ENCODE measurements around the gene TMEM140.

Gene TMEM140

DNA sequence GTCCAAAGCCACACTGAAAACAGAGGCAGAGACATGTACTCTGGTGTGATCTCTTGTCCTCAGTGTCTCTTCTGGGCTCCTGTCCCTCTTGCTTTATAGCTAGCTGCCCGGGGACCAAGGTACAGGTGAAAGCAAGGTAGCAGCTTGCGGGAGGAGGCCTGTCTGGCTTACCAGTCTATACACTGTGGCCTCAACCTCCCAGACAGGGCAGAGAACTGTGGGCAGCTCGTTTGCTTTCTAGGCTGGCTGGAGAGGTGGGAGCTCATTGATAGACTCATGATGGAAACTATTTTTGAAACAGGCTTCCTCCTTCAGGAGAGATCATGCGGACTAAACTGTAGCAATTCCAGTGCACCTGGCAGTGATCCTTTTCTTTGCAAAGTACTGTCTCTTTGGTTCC is 18.0 kb downstream of the TMEM140 start:
- TF ChIP-seq, protein P1, sequence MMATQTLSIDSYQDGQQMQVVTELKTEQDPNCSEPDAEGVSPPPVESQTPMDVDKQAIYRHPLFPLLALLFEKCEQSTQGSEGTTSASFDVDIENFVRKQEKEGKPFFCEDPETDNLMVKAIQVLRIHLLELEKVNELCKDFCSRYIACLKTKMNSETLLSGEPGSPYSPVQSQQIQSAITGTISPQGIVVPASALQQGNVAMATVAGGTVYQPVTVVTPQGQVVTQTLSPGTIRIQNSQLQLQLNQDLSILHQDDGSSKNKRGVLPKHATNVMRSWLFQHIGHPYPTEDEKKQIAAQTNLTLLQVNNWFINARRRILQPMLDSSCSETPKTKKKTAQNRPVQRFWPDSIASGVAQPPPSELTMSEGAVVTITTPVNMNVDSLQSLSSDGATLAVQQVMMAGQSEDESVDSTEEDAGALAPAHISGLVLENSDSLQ (IDR thresholded peaks at IDR 0.05) = no peak
- no peak for TF ChIP-seq LEF1 (IDR thresholded peaks at IDR 0.05; ENCODE audit: borderline replicate concordance)
- no peak for TF ChIP-seq ZNF384 (IDR thresholded peaks at IDR 0.05)
- TF ChIP-seq CTBP1 (IDR thresholded peaks at IDR 0.05; ENCODE audit: borderline replicate concordance) = no peak
- no peak for TF ChIP-seq SP1 (IDR thresholded peaks at IDR 0.05)
- no peak for TF ChIP-seq L3MBTL2 (conservative IDR thresholded peaks at IDR 0.05)
- no peak for TF ChIP-seq ARNT (IDR thresholded peaks at IDR 0.05)
- no peak for TF ChIP-seq FOXM1 (IDR thresholded peaks at IDR 0.05; ENCODE audit: borderline replicate concordance)
- no peak for TF ChIP-seq TARDBP (IDR thresholded peaks at IDR 0.05)
- no peak for TF ChIP-seq BHLHE40 (IDR thresholded peaks at IDR 0.05; ENCODE audit: borderline replicate concordance)
- no peak for TF ChIP-seq NFRKB (IDR thresholded peaks at IDR 0.05)
- no peak for DNase-seq (ENCODE audit: extremely low spot score)
- CTCF ChIA-PET = no interaction called here
- POLR2A ChIA-PET = interaction anchor here (1.2 to 3.0 kb wide), 3 partner anchors 45 to 193 kb away, joined by 3 to 16 read pairs (median 4); partner anchors contain the start of genes AGBL3 and WDR91

DNA sequence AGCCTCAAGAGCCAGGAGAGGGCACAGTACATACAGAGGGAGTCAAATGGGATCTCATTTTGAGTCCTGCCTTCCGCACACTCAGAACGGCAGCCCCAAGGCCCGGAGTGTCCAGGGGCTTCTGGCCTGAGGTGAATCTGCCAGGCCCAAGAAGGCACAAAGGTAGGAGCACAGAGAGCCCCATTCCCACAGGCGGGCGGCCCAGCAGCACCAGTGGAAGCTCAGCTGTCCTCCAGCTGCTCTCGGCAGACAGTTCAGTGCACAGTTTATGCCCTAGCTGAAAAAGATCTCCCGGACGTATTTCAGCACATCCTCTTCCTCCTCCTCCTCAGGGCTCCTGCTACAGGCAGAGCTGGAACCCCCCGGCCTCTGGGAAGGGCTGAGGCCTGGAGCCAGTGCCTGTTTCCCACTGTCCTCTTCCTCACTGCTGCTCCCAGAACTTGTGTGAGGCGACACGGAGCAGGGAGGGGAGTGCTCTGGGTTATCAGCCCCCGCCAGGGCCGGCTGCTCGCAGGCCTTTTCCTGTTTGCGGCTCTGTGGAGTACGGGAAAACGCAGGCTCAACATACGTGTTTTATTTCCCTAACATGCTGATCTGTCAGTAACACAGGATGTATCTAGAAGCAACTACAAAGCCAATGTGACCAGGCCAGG is 18.6 kb downstream of the TMEM140 start:
- CTCF ChIA-PET = no interaction called here
- POLR2A ChIA-PET = interaction anchor here (1.2 to 3.0 kb wide), 2 partner anchors 9 to 179 kb away, joined by 4 to 16 read pairs; partner anchors contain the start of gene AGBL3

DNA sequence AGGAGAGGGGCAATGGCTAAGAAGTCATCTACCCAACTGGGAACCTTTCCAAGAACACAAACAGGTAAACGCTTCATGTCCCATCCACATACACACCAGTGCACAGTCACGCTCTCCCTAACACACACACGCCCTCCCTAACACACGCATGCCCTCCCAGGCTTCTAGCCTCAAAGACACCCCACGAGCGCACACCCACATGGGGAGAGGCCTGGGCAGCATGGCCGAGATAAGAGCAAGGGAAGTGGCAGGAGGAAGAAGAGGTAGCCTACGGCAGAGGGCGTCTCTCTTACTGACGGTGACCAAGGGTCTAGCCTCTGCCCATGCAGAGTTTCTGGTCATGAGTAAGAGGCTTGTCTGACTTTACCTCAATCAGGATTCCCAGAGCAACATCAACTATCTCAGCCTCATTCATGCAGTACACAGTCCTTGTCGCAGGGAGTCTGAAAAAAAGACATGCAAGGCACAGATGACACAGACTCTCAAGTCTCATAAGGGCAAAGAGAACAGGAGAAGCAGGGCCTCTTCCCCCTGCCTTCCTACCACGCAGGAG is 19.6 kb downstream of the TMEM140 start:
- ChIA-PET CTCF (no interaction called here), POLR2A (interaction anchor here (1.0 to 1.2 kb wide), 2 partner anchors 10 to 180 kb away, joined by 4 read pairs; no protein-coding TSS in a partner anchor)
- no peak for TF ChIP-seq SUZ12 (IDR thresholded peaks at IDR 0.05)
- TF ChIP-seq FOXK2 (IDR thresholded peaks at IDR 0.05) = no peak
- TF ChIP-seq ELF4 (IDR thresholded peaks at IDR 0.05) = no peak
- no peak for TF ChIP-seq BHLHE40 (IDR thresholded peaks at IDR 0.05; ENCODE audit: borderline replicate concordance)
- no peak for DNase-seq (ENCODE audit: extremely low spot score)

More for the DNA sequence above, 18.6 kb downstream of the TMEM140 start:
- DNase-seq (ENCODE audit: extremely low spot score) = no peak
- TF ChIP-seq ZNF384 (IDR thresholded peaks at IDR 0.05) (no peak), LEF1 (IDR thresholded peaks at IDR 0.05; ENCODE audit: borderline replicate concordance) (no peak), SUZ12 (IDR thresholded peaks at IDR 0.05) (no peak), FOXM1 (IDR thresholded peaks at IDR 0.05; ENCODE audit: borderline replicate concordance) (no peak), FOXA1 (IDR thresholded peaks at IDR 0.05) (no peak), CTBP1 (IDR thresholded peaks at IDR 0.05; ENCODE audit: borderline replicate concordance) (no peak), HDGF (IDR thresholded peaks at IDR 0.05; ENCODE audit: borderline replicate concordance) (no peak), ELF4 (IDR thresholded peaks at IDR 0.05) (no peak), BHLHE40 (IDR thresholded peaks at IDR 0.05; ENCODE audit: borderline replicate concordance) (no peak), TARDBP (IDR thresholded peaks at IDR 0.05) (no peak), FOXK2 (IDR thresholded peaks at IDR 0.05) (no peak), ARNT (IDR thresholded peaks at IDR 0.05) (no peak), SP1 (IDR thresholded peaks at IDR 0.05) (no peak)
- TF ChIP-seq, protein P1 (IDR thresholded peaks at IDR 0.05) = no peak

DNA sequence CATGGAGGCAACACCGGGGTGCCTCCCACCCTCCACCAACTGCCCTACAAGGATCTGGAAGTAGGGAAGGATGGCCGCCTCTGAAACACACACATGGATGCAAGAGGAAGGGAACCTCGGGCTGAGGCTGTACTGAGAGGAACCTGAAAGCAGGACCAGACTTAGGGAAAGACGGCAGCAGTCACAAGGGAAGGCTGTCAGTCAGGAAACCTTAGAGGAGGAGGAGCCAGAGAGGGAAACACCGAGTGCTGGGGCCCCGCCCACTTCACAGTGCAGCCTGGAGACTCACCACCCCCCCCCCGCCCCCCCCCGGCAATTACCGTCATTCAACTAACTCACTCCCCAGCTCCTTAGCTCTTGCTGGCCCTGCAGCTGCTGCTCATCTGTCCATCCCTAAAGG is 20.1 kb downstream of the TMEM140 start:
- POLR2A ChIA-PET = interaction anchor here (1.0 kb wide), 1 partner anchor 181 kb away, joined by 4 read pairs; no protein-coding TSS in a partner anchor
- DNase-seq (ENCODE audit: extremely low spot score) = no peak
- no peak for TF ChIP-seq FOXK2 (IDR thresholded peaks at IDR 0.05)
- TF ChIP-seq CTBP1 (IDR thresholded peaks at IDR 0.05; ENCODE audit: borderline replicate concordance) = no peak
- no peak for TF ChIP-seq NFRKB (IDR thresholded peaks at IDR 0.05)
- TF ChIP-seq HDGF (IDR thresholded peaks at IDR 0.05; ENCODE audit: borderline replicate concordance) = no peak
- TF ChIP-seq, protein P1 (IDR thresholded peaks at IDR 0.05) = no peak; the same call in 1 of the 2 replicates
- TF ChIP-seq FOXA1 (IDR thresholded peaks at IDR 0.05) = no peak
- no peak for TF ChIP-seq TARDBP (IDR thresholded peaks at IDR 0.05)
- no peak for TF ChIP-seq L3MBTL2 (conservative IDR thresholded peaks at IDR 0.05)
- CTCF ChIA-PET = no interaction called here

DNA sequence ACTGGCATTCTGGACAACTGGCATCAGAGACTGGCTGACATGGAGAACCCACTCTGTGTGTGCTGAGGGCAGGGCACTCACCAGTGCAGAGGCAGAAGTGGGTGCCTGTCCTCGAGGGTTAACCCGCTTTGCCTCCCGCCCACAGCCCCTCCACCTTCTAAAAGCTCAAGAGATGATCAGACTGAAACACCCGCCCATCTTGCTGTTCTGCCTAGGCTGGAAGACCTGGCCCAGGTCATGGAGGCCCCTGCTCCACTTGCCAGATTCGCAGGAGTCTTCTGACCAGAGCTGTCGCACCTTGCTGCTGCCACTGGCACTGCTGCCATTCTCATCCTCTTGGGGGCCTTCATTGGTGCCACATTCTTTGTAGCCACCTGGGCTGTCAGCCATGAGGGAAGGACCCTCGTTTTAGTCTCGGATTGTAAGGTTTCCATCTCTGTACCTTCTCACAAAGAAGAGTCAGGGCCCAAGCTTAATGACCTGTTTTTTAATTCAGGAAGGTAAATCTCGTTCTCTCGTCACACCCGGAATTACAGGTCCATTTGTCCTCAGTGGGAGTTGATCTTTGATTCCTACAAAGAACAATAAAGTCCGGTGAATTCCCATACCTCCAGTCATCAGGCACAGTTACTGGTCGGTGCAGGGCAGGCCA is 20.7 kb downstream of the TMEM140 start:
- ChIA-PET CTCF (interaction anchor here (0.7 to 1.4 kb wide), 3 partner anchors 10 to 621 kb away, joined by 3 to 5 read pairs (median 4); no protein-coding TSS in a partner anchor), POLR2A (interaction anchor here (1.2 to 2.6 kb wide), 4 partner anchors 8 to 204 kb away, joined by 3 to 12 read pairs (median 8); partner anchors contain the start of gene AGBL3)
- no peak for DNase-seq (ENCODE audit: extremely low spot score)
- TF ChIP-seq CTBP1 (IDR thresholded peaks at IDR 0.05; ENCODE audit: borderline replicate concordance) = no peak
- no peak for TF ChIP-seq ELF4 (IDR thresholded peaks at IDR 0.05)
- TF ChIP-seq L3MBTL2 (conservative IDR thresholded peaks at IDR 0.05) = no peak
- no peak for TF ChIP-seq FOXK2 (IDR thresholded peaks at IDR 0.05)
- TF ChIP-seq ARNT (IDR thresholded peaks at IDR 0.05) = no peak
- TF ChIP-seq TARDBP (IDR thresholded peaks at IDR 0.05) = no peak
- TF ChIP-seq FOXA1 (IDR thresholded peaks at IDR 0.05) = no peak
- TF ChIP-seq NFRKB (IDR thresholded peaks at IDR 0.05) = no peak
- no peak for TF ChIP-seq LEF1 (IDR thresholded peaks at IDR 0.05; ENCODE audit: borderline replicate concordance)
- no peak for TF ChIP-seq FOXM1 (IDR thresholded peaks at IDR 0.05; ENCODE audit: borderline replicate concordance)
- no peak for TF ChIP-seq SP1 (IDR thresholded peaks at IDR 0.05)
- TF ChIP-seq ZNF384 (IDR thresholded peaks at IDR 0.05) = no peak
- TF ChIP-seq HDGF (IDR thresholded peaks at IDR 0.05; ENCODE audit: borderline replicate concordance) = no peak

All from HEK293T (cell line).